ENCODE measurements around the gene STIP1. TPM values are rescaled to one million over a fixed set of nuclear protein-coding genes. Genes with fewer than 3 reads are reported as not detected.
"Not testable (repeated sequence)": the region's sequence is repeated elsewhere in the genome, so short reads cannot be mapped to it uniquely, and the experiment has no call there.

Gene STIP1
- polyA plus RNA-seq, 1 donor from 2014 or later = 102 TPM

DNA sequence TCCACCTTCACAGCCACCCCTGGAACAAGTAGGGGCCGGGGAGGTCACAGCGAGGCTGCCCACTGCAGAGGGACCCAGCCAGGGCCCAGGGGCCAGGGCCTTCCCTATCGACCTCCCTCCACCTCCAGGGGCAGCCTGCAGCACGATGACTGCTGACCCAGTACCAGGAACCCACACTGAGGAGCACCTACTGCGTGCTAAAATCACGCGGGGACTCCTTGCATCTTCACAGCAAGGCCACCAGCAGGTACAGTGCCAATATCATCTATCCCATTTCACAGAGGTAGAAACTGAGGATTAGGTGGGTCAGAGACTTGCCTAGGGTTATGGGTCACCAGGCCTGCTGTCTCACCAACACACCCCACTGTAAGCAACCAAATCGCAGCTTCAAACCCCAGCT lies 34.6 kb upstream of the STIP1 start:
- Mint-ChIP-seq H3K27ac (no peak overlapping the region), H3K4me1 (peaks cover 4 to 9% (median 5%) of the 10 kb centered on the region in 3 donors)

DNA sequence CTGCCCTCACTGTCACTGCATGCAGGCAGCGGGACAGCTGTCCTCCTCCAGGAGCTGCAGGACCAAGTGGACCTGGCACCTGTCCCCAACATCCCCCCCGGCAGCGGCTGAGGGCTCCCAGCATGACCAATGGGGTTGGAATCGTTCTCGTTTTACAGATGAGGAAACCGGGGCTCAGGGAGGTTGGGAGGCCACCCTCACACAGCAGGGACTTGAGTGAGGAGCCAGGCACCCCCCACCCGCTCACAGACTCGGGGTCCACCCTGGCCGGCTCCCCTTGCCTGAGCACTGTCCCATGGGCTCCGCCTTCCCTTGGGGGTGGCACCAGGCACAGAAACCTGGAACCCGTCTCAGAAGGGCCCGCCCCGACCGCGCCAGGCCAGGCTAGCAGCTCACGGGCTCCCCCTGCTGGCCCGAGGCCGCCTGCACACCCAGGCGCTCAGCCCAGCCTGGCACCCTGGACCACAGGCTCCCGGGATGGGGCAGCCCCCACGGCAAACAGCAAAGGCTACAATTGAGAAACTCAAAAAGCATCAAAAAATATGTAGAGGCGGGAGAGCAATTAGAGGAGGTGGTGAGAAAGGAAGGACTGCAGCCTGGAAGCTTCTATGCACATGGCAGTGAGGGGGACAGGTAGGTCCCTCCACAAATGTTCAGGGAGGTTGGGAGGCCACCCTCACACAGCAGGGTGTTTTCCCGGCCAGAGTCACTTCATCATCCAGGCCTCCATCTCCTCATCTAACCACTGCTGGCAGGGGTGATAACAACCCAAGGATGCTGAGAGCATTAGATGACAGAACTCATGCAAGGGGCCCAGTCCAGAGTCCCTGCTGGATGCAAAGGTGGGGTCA lies 32.9 kb upstream of the STIP1 start:
- H3K9me3 Mint-ChIP-seq = no peaks in the 10 kb centered on the region
- H3K27me3 Mint-ChIP-seq = peaks cover 4% of the 10 kb centered on the region
- peaks cover 4 to 6% (median 5%) of the 10 kb centered on the region in 3 donors for H3K4me1 Mint-ChIP-seq
- H3K27ac Mint-ChIP-seq = no peak overlapping the region
- H3K36me3 Mint-ChIP-seq = no peaks in the 10 kb centered on the region
- H3K4me3 Mint-ChIP-seq = no peak overlapping the region

More for the DNA sequence above, 34.6 kb upstream of the STIP1 start:
- Mint-ChIP-seq H3K9me3 (no peaks in the 10 kb centered on the region), H3K27me3 (peaks cover 4% of the 10 kb centered on the region), H3K36me3 (no peaks in the 10 kb centered on the region), H3K4me3 (no peak overlapping the region)

DNA sequence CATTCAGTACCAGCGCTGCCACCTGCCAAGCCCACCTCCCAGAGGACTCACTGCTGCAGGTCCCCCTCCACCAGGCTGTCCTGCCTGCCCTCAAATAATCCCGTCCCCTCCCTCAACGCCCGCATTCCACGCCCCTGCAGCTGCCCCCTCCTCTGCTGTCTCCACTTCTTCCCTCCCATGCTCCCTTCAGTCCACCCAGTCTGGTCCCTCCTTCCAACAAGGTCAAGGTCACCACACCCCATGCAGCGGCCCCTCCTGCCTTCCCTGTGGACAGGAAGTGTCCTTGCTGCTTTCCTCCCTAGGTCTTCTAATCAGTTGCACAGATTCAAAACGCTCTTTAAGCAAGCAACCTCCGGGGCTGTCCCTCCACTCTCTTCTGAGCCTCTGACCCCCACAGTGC lies 32.2 kb upstream of the STIP1 start:
- no peaks in the 10 kb centered on the region for H3K27me3 Mint-ChIP-seq
- H3K36me3 Mint-ChIP-seq = no peaks in the 10 kb centered on the region
- no peaks in the 10 kb centered on the region for H3K9me3 Mint-ChIP-seq
- H3K4me1 Mint-ChIP-seq = peaks cover 0 to 3% (median under 1%) of the 10 kb centered on the region in 3 donors
- no peak overlapping the region for H3K27ac Mint-ChIP-seq
- H3K4me3 Mint-ChIP-seq = no peak overlapping the region

DNA sequence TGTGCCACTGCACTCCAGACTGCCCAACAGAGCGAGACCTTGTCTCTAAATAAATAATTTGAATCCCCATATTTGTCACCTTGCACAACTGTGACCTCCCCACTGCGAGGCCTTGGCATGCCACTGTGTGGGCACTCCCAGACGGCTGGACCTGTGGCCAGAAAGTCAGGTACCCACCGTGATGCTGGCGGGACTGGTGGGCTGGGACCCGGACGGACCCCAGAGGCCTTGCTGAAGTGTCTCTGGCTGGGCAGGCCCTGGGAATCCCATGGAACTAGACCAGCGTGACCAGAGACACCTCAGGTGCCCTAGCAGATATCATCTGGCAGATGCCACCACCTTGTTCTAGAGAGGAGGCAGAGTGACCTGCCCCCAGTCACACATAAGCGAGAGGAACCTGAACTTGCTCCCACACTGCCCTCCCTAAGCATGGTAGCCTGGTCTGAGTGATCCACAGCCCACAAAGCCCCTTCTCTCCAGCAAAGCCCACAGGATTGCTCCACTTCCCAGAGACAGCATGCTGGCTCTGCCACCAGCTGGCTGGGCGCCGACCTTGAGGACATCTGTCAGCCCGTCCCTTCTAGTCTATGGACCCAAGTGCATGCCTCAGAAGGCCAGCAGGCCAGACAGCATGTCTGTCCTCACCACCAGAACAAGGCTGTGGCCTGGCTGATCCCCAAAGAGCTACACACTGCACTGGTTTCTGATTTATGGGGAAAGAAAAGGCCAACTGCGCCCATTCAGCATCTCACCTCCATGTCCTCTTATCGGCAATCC lies 29.5 kb upstream of the STIP1 start:
- Mint-ChIP-seq H3K4me1 (peaks cover 0 to 3% (median 0%) of the 10 kb centered on the region in 3 donors), H3K27me3 (no peaks in the 10 kb centered on the region), H3K27ac (no peak overlapping the region), H3K36me3 (peaks cover 4% of the 10 kb centered on the region), H3K4me3 (no peak overlapping the region), H3K9me3 (no peaks in the 10 kb centered on the region)

DNA sequence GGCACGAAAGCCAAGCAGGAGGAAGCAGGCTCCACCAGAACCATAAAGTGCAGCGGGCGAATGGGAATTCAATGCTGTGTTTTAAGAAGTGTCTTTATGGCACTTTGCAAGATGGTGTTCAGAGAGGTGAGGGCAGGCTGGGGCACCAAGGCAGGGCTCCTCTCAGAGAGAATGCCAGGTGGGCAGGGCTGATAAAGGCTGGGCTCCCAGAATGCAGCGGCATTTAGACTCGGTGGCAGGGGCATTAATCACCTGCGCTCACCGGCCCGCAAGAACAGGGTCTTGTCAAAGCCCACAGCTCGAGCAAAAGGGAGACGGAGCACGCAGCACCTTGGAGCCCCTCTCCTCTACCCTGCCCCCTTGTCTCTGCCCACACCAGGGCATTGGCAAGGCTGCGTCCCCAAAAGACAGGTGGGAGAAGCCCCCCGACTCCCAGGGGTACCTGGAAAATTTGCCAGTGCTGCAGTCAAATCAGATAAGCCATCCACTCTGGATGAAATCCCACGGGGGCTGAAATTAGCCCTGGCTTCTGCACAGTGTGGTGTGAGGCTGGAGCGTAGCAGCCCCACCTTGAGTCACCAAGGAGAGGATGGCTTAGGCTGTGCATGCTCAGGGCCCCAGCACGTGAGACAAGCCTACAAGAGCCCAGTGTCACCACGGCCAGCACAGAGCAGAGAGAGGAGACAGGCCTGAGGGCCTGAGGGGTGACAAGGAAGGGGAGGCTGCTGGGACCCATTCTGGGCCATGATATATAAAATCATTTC lies 28.2 kb upstream of the STIP1 start:
- Mint-ChIP-seq H3K4me3 (no peak overlapping the region), H3K9me3 (no peaks in the 10 kb centered on the region), H3K36me3 (peaks cover 4% of the 10 kb centered on the region), H3K27me3 (no peaks in the 10 kb centered on the region), H3K27ac (peak overlapping the region in 1 of 3 donors; percentile 7), H3K4me1 (peaks cover 0 to 3% (median 0%) of the 10 kb centered on the region in 3 donors)

DNA sequence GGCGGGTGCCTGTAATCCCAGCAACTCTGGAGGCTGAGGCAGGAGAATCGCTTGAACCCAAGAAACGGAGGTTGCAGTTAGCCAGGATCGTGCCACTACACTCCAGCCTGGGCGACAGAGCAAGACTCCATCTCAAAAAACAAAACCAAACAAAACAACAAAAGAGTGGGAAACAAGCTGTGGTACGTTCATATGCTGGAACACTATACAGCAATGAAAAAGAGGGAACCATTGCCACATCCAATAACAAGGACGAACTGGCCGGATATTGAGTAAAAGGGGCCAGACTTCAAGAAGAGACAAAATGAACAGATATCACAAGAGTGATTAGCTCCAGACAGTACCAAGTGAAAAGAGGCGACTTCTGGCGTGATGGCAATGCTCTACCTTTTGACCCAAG lies 24.9 kb upstream of the STIP1 start:
- H3K27ac Mint-ChIP-seq = no peak overlapping the region
- H3K4me3 Mint-ChIP-seq = no peak overlapping the region
- H3K4me1 Mint-ChIP-seq = peaks cover 0 to 2% (median 0%) of the 10 kb centered on the region in 3 donors
- H3K9me3 Mint-ChIP-seq = no peaks in the 10 kb centered on the region
- H3K27me3 Mint-ChIP-seq = no peaks in the 10 kb centered on the region
- peaks cover 4% of the 10 kb centered on the region for H3K36me3 Mint-ChIP-seq

DNA sequence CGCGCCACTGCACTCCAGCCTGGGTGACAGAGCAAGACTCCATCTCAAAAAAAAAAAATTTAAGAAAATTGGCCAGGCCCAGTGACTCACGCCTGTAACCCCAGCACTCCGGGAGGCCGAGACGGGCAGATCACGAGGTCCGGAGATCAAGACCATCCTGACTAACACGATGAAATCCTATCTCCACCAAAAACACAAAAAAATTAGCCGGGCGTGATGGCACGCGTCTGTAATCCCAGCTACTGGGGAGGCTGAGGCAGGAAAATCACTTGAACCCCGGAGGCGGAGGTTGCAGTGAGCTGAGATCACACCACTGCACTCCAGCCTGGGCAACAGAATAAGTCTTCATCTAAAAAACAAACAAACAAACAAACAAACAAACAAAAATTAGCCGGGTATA lies 23.2 kb upstream of the STIP1 start:
- H3K36me3 Mint-ChIP-seq, H3K4me1 Mint-ChIP-seq, H3K9me3 Mint-ChIP-seq, H3K27me3 Mint-ChIP-seq, H3K27ac Mint-ChIP-seq: not testable (repeated sequence)
- H3K4me3 Mint-ChIP-seq = peak overlapping the region in 1 of 4 donors; percentile 57

DNA sequence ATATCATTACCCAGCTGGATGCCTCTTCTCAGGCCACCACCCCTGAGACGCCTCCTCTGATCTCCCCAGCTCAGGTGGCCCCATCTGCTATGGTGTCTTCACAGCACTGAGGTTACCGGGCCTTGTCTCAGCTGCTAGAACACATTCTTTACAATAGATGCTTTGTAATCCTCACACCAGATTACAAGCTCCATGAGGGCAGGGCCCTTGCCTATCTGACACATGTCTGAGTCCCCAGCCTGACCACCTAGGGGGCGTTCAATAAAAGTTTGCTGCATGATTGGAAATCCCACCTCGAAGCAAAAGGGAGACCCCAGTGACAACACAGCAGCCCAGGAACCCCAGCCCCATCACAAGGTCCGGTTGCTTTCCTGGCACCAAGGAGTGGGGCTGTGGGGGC lies 22.0 kb upstream of the STIP1 start:
- H3K4me1 Mint-ChIP-seq = peaks cover 0 to 5% (median 3%) of the 10 kb centered on the region in 3 donors
- no peaks in the 10 kb centered on the region for H3K9me3 Mint-ChIP-seq
- no peak overlapping the region for H3K27ac Mint-ChIP-seq
- peaks cover 4% of the 10 kb centered on the region for H3K36me3 Mint-ChIP-seq
- H3K4me3 Mint-ChIP-seq = peak overlapping the region in 3 of 4 donors; percentile 43 to 57 (median 50)
- H3K27me3 Mint-ChIP-seq = no peaks in the 10 kb centered on the region

DNA sequence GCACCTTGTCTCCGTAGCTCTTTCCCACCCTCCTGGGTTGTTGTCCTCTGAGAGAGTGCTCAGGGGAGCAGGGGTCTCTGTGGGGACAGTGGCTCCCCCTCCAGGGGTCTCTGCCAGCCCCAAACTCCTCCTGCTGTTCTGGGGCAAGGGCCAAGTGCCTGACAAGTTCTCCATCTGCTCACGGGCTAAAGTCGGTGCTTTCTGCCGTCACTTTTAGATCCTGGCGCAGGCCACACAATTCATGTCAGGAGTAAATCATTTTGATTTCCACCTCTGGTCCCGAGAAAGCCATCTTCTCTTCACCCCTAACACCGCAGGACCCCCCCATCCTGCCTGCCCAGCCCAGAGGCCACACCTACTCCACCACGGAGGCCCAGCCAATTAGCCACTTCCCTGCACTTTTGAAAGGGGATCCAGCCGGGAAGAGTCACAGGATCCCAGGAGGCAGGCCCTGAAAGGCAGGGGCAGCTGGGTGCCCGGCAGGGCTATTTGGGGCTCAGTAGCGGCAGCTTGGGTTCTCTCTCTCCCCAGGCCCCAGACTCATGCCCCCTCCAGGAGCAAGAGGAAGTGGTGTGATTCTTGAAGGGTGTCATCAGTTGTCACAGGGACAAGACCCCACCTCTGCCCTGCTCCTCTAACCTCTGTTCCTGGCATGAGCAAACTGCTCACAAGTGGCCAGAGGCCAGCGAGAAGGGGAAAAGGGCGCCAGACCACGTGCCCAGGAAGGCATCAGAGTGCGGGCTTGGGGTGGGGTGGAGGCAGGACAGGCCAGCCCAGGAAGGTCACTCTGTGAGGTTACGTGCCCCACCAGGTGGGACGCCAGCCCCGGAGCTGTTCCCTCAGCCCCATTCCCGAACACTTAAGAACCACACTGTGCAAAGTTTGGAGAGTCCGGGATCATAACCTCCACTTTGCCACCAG lies 21.3 kb upstream of the STIP1 start:
- Mint-ChIP-seq H3K9me3 (no peaks in the 10 kb centered on the region), H3K4me1 (peaks cover 0 to 5% (median 3%) of the 10 kb centered on the region in 3 donors), H3K4me3 (peak overlapping the region; percentile 81 to 93 (median 88)), H3K36me3 (peaks cover 4% of the 10 kb centered on the region), H3K27ac (no peak overlapping the region), H3K27me3 (no peaks in the 10 kb centered on the region)

DNA sequence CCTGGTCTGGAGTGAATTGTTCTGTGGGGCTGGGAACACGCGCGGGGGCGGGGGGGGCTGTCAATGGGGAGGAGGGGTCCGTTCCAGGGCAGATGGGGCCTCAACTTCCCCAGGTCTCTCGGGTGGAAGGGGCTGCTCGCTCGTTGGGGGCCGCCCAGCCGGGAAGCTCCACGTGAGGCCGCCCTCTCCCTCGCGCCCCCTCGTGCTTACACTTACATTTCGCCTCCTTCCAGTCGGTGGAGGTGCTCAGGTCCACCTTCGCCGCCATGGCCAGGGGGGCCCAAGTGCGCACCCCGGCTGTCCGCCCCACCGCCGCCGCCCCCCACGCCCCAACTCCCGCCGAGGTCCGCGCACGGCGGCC lies 20.5 kb upstream of the STIP1 start:
- Mint-ChIP-seq H3K9me3 (no peaks in the 10 kb centered on the region), H3K4me3 (peak overlapping the region in 3 of 4 donors; percentile 81 to 93 (median 86)), H3K36me3 (peaks cover 4% of the 10 kb centered on the region), H3K27ac (no peak overlapping the region), H3K27me3 (no peaks in the 10 kb centered on the region), H3K4me1 (peaks cover 0 to 5% (median 3%) of the 10 kb centered on the region in 3 donors)

DNA sequence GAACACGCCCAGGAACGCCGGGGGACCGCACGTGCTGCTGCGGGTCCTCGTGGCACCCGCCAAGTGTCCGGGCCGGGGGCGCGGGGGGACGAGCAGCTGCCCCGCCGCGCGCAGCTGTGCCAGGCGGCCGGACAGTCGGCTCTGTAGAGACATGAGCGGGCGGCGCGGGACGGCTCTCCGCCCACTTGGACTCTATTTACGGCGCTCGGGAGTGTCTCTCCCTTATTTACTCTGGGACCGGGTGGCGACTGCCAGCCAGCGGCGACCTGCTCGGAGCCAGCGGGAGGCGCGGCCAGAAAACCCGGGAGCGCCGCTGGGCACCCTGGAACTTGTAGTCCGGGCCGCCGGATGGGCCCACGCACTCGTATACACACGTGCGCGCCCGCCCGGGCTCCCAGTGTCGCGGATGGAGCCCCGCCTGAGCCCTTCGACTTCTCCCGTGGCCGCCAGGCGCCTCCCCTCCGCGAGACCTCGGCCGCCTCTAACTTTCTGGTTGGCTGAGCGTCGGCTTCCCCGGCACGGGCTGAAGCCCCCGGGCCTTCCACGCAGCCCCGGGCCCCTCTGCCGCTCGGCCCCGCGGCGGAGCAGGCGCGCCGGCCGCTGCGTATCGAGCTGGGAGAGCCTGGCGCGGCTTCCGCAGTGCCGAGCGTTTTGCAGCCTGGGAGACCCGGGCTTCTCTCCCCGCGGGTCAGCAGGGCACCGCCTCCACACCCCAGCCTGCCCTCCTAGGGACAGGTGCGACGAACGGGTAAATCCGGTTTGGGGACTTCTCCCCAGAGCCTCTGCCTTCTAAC lies 19.9 kb upstream of the STIP1 start, which contains the start of gene MACROD1:
MACROD1 (minus strand) TSS at position 272 of the 794 bp plus-strand sequence; CDS start at position 153, 119 bp downstream.
- Mint-ChIP-seq H3K36me3 (peaks cover 1% of the 10 kb centered on the region), H3K9me3 (no peaks in the 10 kb centered on the region), H3K27me3 (no peaks in the 10 kb centered on the region), H3K4me3 (peak within 1 kb of the TSS; percentile 86 to 96 (median 92)), H3K27ac (peak within 1 kb of the TSS in 1 of 3 donors; percentile 72), H3K4me1 (peaks cover 0 to 5% (median 3%) of the 10 kb centered on the region in 3 donors)

DNA sequence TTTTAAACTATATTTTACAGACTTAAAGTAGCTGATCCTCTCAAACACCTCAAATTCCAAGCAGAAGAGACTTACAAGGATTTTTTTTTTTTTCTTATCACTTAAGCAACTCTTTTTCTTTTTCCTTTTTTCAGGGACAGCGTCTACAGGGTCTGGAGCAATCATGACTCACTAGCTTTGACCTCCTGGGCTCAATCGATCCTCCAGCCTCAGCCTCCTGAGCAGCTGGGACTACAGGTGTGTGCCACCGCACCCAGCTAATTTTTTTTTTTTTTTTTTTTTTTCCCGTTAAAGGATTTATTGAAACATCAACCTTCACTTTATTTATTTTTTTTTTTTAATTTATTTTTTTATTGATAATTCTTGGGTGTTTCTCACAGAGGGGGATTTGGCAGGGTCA lies 15.6 kb upstream of the STIP1 start:
- peaks cover 0 to 3% (median 0%) of the 10 kb centered on the region in 3 donors for H3K9me3 Mint-ChIP-seq
- H3K4me1 Mint-ChIP-seq = peaks cover 0 to 5% (median 3%) of the 10 kb centered on the region in 3 donors
- no peak overlapping the region for H3K27ac Mint-ChIP-seq
- no peaks in the 10 kb centered on the region for H3K27me3 Mint-ChIP-seq
- no peak overlapping the region for H3K4me3 Mint-ChIP-seq
- no peaks in the 10 kb centered on the region for H3K36me3 Mint-ChIP-seq

DNA sequence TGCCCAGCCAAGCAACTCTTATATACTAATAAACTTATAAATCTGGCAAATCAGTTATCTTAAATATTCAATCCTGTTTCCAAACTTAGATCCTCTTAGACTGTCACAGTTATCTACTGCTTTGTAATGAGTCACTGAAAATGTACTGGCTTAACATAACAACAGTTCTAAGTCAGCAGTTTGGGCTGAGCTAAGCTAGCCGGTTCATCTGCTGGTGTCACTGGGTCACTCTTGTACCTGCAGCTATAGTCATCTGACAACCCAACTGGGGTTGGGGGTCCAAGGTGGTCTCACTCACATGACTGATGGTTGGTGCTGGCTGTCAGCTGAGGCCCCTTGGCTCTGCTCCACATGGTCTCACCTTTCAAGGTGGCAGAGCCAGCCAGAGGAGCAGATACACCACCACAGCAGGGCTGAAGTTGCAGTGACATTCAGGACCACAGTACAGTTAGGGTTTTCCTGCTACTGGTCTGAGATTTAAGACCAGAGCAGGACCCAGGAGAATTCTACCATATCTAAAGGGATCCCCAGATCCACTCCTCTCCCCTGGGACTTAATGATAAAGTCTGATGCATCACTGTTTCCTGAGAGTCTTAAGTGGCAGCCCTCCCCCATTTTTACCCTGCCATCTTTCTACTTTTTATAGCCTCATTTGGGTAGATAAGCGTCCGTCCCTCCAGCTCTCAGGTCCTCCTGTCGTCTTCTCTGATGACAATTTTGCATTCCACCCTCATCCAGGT lies 12.2 kb upstream of the STIP1 start:
- H3K9me3 Mint-ChIP-seq = peaks cover 0 to 3% (median 0%) of the 10 kb centered on the region in 3 donors
- no peaks in the 10 kb centered on the region for H3K27me3 Mint-ChIP-seq
- peaks cover 5% of the 10 kb centered on the region for H3K36me3 Mint-ChIP-seq
- H3K4me3 Mint-ChIP-seq = no peak overlapping the region
- no peak overlapping the region for H3K27ac Mint-ChIP-seq
- H3K4me1 Mint-ChIP-seq = peaks cover 6 to 9% (median 6%) of the 10 kb centered on the region in 3 donors

Data from IgD-negative memory B cell (primary cell).